ENCODE data around the gene SERPINA9.

Gene SERPINA9

DNA sequence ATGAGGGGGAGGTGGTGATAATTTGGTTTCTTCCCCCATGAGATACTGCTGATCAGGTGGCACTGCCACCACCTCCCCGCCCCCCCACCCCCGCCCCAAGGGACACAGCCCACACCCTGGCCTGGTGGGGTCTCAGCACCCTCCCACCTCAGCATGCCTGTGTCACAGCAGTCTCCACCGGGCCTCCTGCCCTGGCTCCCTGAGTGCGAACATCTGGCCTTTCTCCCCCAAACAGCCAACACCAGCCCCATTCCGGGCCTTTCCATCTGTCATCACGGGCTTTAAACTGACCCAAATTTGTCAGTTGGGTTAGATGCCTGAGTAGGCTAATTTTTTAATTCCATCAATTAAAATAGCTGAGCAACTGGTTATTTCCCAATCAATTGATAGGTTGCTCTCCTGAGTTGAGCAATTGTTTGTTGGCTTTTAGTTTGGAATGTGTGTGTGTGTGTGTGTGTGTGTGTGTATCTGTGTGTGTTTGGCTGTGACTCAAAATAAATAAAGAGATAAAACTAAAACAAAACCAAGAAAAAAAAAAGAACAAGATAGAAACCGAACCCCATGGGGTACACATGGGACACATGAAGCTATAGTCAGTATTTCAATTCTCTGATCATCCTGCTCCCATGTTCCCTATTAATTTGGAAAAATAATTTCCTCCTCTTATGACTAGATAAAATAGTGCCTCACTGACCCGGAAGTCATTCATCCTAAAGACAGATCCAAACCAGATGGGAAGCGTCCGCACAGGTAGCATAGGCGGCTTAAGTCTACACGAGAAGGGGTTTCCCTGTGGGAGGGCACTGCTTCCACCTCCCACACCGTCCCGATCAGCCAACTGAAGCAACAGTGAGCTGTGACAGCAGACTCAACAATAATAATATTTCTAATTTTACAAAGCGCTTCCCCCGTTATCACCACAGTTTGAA, 25.9 kb upstream of the SERPINA9 start:
- TF ChIP-seq GATA2 (IDR thresholded peaks at IDR 0.05; ENCODE audit: low read depth, low read length) (no peak), GATA3 (IDR thresholded peaks at IDR 0.05; ENCODE audit: low read depth, low read length) (no peak)

DNA sequence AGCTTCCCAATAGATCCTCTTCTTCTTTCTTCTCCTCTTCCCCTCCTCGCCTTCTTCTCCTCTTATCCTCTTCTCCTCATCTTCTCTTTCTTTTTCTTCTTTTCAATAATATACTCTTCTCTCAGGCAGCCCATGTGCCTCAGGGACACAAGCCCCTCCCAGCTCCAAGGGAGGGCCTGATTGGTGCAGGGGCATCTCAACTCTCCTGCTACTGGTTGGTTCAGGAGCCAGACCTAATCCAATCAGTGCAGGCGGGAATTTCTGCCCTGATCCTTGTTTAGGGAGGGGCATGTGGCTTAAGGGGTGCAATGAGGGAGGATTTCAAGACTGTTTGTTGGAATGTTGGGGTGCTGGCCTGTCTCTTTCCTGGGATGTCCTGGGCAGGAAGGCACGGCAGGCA, 24.3 kb upstream of the SERPINA9 start:
- TF ChIP-seq GATA3 (IDR thresholded peaks at IDR 0.05; ENCODE audit: low read depth, low read length) (no peak), GATA2 (IDR thresholded peaks at IDR 0.05; ENCODE audit: low read depth, low read length) (no peak)

DNA sequence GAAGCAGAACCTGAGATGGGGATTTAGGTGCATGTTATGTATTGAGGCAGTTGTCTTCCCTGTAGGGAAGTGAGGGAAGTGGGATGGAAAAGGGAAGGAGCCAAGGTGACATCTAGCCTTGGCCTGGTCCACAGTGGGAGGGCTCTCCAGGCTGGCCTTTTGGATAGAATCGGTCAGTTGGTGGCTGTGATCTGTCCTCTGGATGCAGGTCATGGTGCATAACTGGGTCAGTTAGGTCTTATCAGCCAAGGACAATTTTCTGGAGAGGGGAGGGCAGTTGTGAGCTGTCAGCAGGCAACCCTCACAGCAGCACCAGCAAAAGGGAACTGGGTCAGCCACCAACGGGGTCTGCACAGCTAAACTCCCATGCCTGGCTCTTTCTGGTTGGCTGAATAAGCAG, 23.7 kb upstream of the SERPINA9 start:
- no peak for TF ChIP-seq GATA2 (IDR thresholded peaks at IDR 0.05; ENCODE audit: low read depth, low read length)
- TF ChIP-seq GATA3 (IDR thresholded peaks at IDR 0.05; ENCODE audit: low read depth, low read length), result no peak

DNA sequence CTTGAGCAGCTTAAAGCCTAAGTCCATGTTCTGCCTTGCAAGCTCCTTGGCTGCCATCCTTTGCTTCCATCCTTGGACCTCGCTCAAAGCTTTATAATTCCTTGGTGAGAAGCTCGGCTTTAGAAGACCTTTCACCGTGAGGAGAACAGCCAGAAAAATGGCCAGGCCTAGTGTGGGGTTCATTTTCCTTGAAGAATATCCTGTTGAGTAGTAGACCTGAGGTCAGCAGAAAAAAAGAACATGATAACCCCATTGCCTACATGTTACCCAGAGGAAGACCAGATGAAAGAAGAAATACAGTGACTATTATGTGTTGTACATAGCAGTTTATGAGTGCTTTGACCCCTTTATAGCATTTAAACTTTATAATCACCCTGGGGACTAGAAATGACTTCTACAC, 22.2 kb upstream of the SERPINA9 start:
- no peak for TF ChIP-seq GATA2 (IDR thresholded peaks at IDR 0.05; ENCODE audit: low read depth, low read length)
- TF ChIP-seq GATA3 (IDR thresholded peaks at IDR 0.05; ENCODE audit: low read depth, low read length), result no peak

DNA sequence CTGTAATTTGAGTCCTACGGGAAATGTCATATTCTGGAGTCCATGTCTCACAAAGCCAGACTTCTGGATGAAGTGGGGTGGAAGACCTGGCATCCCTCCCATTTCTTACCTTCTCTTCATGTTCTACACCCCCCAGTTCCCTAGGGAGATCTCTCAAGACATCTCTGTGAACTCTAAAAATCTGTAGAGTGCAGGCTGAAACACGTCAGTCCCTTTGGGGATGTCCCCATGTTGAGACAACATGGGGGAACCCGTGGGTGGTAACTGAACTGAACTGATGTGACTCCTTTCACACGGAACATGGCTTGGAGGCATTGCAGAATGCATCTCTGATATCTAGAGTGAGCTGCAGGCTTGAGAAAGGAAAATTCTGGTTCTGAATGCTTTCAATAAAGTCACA, 18.1 kb upstream of the SERPINA9 start:
- TF ChIP-seq GATA2 (IDR thresholded peaks at IDR 0.05; ENCODE audit: low read depth, low read length), result no peak

DNA sequence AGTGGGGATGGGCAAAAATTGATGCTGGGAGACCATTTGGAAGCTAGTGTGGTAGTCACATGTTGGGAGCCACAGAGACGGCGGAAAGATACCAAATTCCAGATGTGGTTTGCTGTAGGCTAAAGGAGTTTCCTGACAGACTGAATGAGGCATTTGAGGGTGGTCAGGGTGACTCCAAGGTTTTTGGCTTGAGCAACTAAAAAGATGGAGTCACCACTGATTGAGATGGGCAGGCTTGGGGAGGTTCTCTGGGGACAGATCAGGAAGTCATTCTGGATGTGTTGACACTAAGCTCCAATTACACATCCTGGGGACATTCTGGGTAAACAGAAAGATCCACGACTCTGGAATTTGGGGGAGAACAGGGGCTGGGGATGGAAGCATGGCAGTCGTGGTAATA, 15.5 kb upstream of the SERPINA9 start:
- TF ChIP-seq GATA2 (IDR thresholded peaks at IDR 0.05; ENCODE audit: low read depth, low read length) (no peak), GATA3 (IDR thresholded peaks at IDR 0.05; ENCODE audit: low read depth, low read length) (no peak)

DNA sequence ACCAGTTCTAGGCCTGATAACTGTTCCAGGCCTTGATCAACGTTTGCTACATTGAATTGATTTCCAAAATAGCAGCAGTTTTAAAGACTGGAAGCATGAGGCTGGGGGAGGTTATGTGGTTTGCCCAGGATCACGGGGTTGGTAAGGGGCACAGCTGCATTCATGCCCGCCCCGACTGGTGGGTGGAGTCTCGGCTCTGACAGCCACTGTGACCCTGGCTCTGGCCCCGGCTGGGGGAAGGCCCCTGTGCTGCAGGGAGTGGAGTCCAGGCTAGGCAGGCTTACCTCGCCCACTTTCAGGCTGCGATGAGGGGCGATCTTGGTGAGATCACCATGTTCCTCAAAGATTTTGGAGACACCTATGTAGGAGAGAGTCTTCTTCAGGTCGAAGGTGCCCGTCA, 13.3 kb upstream of the SERPINA9 start:
- no peak for TF ChIP-seq GATA2 (IDR thresholded peaks at IDR 0.05; ENCODE audit: low read depth, low read length)
- no peak for TF ChIP-seq GATA3 (IDR thresholded peaks at IDR 0.05; ENCODE audit: low read depth, low read length)

DNA sequence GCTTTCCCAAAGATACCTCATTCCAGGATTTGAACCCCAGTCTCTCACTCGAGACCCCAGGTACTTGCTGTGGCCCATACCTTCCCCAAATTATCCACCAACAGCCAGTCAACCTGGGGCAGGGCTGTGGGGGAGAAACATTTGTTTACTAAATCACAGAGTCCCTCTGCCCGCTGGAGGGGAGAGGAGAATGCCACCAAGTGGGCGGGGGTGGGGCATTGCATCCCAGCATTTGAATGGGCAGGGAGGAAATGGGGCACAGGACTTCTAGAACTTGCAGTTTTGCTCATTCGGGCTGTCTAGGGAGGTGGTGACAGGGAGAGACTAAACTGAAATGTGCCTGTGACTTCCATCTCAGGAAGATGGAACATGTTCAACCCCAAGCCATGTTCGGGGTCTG, 10.9 kb upstream of the SERPINA9 start:
- TF ChIP-seq GATA3 (IDR thresholded peaks at IDR 0.05; ENCODE audit: low read depth, low read length) (no peak), GATA2 (IDR thresholded peaks at IDR 0.05; ENCODE audit: low read depth, low read length) (no peak)

DNA sequence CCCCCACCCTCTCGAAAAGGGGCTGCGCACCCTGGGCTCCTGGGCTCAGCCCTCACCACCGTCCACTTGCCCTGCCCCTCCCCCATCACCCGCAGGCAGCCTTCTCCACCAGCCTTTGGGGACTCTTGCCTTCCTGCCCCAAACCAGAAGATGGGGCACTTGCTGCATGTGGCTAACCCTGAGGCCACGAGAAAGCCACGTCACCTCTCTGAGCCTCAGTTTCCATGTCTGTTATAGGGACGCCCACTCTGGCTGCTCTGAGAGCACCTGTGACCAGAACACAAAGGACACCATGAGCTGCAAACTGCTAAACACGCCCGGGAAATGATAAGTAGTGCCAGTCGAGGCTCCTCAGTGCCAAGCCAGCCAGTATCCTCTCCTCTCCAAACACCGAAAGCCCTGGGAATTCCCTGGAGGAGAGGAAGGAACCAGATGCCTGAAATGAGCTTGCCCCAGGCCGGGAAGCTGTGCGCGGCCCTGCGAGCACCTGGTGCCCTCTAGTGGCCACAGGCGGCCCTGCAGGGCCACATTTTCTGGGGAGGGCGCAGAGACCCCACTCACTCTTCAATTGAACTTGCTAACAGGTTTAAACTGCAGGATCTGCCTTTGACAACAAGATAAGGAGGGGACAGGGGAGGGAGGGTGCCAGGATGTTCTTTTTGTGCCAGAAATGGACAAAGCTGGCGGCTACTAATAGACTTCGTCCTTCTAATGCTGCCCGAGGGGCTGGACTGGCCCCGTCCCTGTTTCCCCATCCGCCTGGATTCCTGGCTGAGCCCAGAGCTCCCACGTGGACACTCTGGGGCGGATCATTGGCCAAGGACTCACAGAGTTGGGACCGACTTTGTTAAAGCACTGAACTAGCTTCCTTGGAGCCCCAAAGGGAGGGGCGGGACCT, 10.2 kb upstream of the SERPINA9 start:
- TF ChIP-seq GATA2 (IDR thresholded peaks at IDR 0.05; ENCODE audit: low read depth, low read length) (no peak), GATA3 (IDR thresholded peaks at IDR 0.05; ENCODE audit: low read depth, low read length) (no peak)

DNA sequence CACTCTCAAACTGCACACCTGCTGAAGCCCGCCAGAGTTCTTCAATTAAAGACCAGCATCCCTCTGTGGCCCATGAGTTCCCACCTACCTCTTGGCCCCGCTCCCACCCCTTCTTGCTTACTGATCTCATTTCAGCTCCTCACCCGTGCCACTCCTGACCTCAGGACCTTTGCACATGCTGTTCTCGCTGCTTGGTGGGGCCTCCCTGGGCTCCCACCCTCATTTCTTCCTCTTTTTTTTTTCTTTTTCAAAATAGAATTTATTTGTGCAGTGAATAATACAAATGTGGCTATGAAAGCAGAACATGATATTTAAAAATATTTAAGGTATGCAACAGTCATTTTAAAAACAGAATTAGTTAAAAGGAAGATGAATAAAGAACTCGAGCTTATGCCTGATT, 8.5 kb upstream of the SERPINA9 start:
- TF ChIP-seq GATA2 (IDR thresholded peaks at IDR 0.05; ENCODE audit: low read depth, low read length), result no peak
- no peak for TF ChIP-seq GATA3 (IDR thresholded peaks at IDR 0.05; ENCODE audit: low read depth, low read length)

DNA sequence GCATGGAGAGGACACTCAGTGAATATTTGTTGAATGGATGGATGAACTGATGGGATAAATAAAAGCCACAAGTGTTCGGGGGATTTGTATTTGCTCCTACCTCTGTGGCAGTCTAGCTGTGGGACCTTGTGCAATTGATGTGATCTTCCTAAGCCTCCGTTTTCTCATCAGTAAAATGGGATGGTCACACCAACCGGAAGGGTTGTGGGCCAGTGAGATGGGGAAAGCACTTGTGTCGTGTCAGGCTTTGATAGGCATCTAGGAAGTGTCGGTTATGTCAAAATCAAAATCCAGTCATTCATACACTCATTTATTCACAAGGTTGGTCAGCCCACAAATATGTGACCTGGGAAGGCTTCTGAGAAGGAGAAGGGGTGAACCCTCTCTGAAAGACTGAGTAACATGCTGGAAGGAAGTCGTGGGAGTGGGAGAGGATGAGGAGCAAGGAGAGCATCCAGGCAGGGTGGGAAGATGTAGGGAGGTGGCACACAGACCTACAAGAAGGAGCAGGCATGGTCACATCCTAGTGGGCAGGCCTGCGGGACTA, 7.8 kb upstream of the SERPINA9 start:
- TF ChIP-seq GATA2 (IDR thresholded peaks at IDR 0.05; ENCODE audit: low read depth, low read length), result no peak
- no peak for TF ChIP-seq GATA3 (IDR thresholded peaks at IDR 0.05; ENCODE audit: low read depth, low read length)

DNA sequence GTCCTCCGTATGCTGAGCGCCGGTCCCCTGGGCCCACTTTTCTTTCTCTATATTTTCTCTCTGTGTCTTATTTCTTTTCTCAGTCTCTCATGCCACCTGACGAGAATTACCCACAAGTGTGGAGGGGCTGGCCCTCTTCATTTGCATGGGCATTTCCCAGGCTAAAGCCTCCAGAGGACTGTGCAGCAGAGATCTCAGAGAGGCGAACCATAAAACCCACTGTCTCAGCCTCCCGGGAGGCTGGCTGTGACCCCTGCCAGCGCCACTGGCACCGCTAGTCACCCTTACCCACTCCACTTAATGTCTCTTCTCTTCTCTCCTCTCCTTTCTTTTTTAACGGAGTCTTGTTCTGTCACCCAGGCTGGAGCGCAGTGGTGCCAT, 7.1 kb upstream of the SERPINA9 start:
- no peak for TF ChIP-seq GATA2 (IDR thresholded peaks at IDR 0.05; ENCODE audit: low read depth, low read length)
- no peak for TF ChIP-seq GATA3 (IDR thresholded peaks at IDR 0.05; ENCODE audit: low read depth, low read length)

DNA sequence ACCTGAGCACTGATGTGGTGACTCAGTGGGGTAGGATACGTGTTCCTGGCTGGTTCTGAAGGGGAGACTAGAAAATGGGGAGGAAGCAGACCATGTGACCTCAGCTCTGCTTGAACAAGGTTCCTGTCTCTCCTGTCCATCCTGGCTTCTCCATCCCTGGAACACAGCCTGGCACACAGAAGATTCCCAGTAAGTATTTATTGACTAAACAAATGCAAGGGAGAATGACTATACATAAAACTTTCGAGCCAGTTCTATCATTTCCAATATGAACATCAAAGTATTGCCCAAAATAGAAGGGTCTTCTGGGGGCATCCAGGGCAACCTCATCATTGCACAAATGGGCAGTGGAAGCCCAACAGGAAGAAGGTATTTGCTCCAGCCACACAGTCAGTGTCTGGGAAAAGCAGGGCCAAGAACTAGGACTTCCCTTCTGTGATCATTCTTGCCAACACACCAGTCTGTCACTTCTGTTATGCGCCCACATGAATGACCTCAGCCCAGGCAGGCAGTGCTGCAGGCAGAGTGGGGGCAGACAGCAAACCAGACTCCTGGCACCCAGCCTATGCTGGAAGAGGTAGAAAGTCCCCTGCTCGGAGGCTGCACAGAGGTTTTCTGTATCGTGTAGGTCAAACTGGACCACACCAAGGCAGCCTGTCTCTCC, 5.6 kb upstream of the SERPINA9 start:
- TF ChIP-seq GATA3 (IDR thresholded peaks at IDR 0.05; ENCODE audit: low read depth, low read length), result no peak
- TF ChIP-seq GATA2 (IDR thresholded peaks at IDR 0.05; ENCODE audit: low read depth, low read length), result no peak

DNA sequence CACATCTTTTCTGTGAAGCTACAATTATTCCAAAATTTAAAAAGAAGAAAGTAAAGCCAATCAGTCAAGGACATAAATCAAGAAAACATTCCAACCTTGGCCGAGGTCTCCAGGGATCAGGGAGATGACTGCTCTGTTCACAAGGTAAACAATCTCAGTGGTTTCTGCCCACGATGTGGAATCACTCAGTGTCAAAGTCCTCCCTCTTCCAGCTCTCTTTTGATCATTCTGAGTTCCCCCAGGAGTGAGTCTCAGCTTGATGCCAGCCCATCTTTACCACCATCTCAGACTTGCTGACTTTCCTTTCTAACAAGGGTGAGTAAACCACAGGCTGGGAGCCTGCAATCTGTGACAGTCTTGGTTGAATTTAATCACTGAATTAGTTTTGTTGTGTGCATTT, 4.8 kb upstream of the SERPINA9 start:
- TF ChIP-seq GATA3 (IDR thresholded peaks at IDR 0.05; ENCODE audit: low read depth, low read length) (no peak), GATA2 (IDR thresholded peaks at IDR 0.05; ENCODE audit: low read depth, low read length) (no peak)

All from SH-SY5Y (cell line).